ENCODE data around the gene MKS1. TPM values are rescaled to one million over a fixed set of nuclear protein-coding genes. Genes with fewer than 3 reads are reported as not detected.
A peak's percentile ranks its signal among the peaks of the same experiment; 100 is the strongest.

The MKS1 gene
- total RNA-seq, 4 donors from 2014 or later: 11.0 to 25.1 (median 17.2) TPM

DNA sequence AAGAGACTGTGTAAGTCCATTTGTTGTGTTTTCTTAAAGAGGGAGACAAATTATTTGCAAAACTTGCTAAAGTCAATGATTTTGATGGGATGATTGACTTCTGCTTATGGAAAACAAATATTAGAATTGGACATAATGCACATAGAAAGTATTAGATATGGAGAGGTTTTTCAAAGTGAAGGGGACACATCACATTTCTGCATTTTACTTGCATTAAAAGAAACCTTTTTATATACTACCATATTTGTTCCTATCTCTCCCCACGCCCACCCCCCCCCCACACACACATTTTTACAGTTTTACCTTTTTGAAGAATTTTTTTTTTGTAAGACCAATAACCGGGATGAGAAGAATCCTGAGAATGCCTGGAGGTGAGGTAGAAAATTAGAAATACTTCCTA lies 60.9 kb downstream of the MKS1 start:
- H3K27me3 ChIP-seq: peaks cover 64% of the 10 kb centered on the region
- 65% methylated on average over 2 of the region's 2 CpGs for WGBS

GRCh38 chr17:58156839-58157803 lies 61.9 kb downstream of the MKS1 start:
- Histone ChIP-seq H3K9me3 (no peaks in the 10 kb centered on the region), H3K27ac (no peak overlapping the region), H3K4me1 (peaks cover 13% of the 10 kb centered on the region), H3K36me3 (no peaks in the 10 kb centered on the region), H3K4me3 (peak overlapping the region; percentile 39), H3K27me3 (peaks cover 72% of the 10 kb centered on the region)
- DNase-seq (ENCODE audit: low spot score in 2 of 2): no peak
- WGBS: 6% methylated on average over 52 of the region's 65 CpGs
- TF ChIP-seq CTCF (IDR thresholded peaks at IDR 0.05): no peak
- TF ChIP-seq POLR2AphosphoS5 (IDR thresholded peaks at IDR 0.05): no peak
- no peak for TF ChIP-seq POLR2A (IDR thresholded peaks at IDR 0.05)
- TF ChIP-seq EP300 (IDR thresholded peaks at IDR 0.05): no peak

More for the DNA sequence above, 60.9 kb downstream of the MKS1 start:
- Histone ChIP-seq H3K9me3 (no peaks in the 10 kb centered on the region), H3K27ac (no peak overlapping the region), H3K4me3 (no peak overlapping the region), H3K36me3 (no peaks in the 10 kb centered on the region), H3K4me1 (peaks cover 10% of the 10 kb centered on the region)
- DNase-seq (ENCODE audit: low spot score in 2 of 2): no peak
- TF ChIP-seq EP300 (IDR thresholded peaks at IDR 0.05): no peak
- TF ChIP-seq POLR2AphosphoS5 (IDR thresholded peaks at IDR 0.05): no peak
- no peak for TF ChIP-seq POLR2A (IDR thresholded peaks at IDR 0.05)
- TF ChIP-seq CTCF (IDR thresholded peaks at IDR 0.05): no peak

Other genes starting within 250 kb of the MKS1 start
- gene VEZF1, start 231.0 kb downstream of the MKS1 start, total RNA-seq: 10 to 100 TPM; 45.3 to 76.0 (median 63.7) TPM
- 100 to 1,000 TPM; 108 to 172 (median 125) TPM for gene SRSF1, start 212.0 kb downstream of the MKS1 start, total RNA-seq
- gene DYNLL2, start 135.8 kb downstream of the MKS1 start, total RNA-seq: 10 to 100 TPM; 14.6 to 22.4 (median 16.5) TPM
- not detected for gene OR4D1, start 70.9 kb downstream of the MKS1 start, total RNA-seq
- gene OR4D2, start 52.3 kb downstream of the MKS1 start, total RNA-seq: not detected
- under 1 TPM in 1 of 4 donors, not detected in 3; 0.25 TPM for gene EPX, start 26.5 kb downstream of the MKS1 start, total RNA-seq
- gene LPO, start 19.3 kb upstream of the MKS1 start, total RNA-seq: under 1 TPM in 2 of 4 donors, not detected in 2; 0.19 to 0.23 TPM
- gene MPO, start 61.7 kb upstream of the MKS1 start, total RNA-seq: not detected
- gene TSPOAP1, start 109.5 kb upstream of the MKS1 start, total RNA-seq: 10 to 100 TPM in 2 of 4 donors, 1 to 10 TPM in 2; 6.8 to 26.9 (median 12.4) TPM
- 10 to 100 TPM; 33.8 to 48.3 (median 40.3) TPM for gene SUPT4H1, start 132.9 kb upstream of the MKS1 start, total RNA-seq
- gene RNF43, start 198.3 kb upstream of the MKS1 start, total RNA-seq: 10 to 100 TPM; 16.0 to 58.3 (median 21.5) TPM